GM10266 (cell line): ENCODE data around the gene POU5F2.

Experiments
- DNase-seq: peaks from one replicate; pipeline ENCODE4 v3.0.0; 2012; ENCODE audit errors: extremely low spot score
- TF ChIP-seq, protein P1 (sequence below): IDR thresholded peaks from 2 replicates; pipeline ENCODE4 v1.5.1; 2012; ENCODE audit warnings: mild to moderate bottlenecking, low read depth; ENCODE audit not compliant: control insufficient read depth, insufficient read depth; ENCODE audit errors: missing control alignments

POU5F2 gene

GRCh38 chr5:93717162-93717561 lies 24.2 kb downstream of the POU5F2 start:
- no peak for DNase-seq
- TF ChIP-seq, protein P1, sequence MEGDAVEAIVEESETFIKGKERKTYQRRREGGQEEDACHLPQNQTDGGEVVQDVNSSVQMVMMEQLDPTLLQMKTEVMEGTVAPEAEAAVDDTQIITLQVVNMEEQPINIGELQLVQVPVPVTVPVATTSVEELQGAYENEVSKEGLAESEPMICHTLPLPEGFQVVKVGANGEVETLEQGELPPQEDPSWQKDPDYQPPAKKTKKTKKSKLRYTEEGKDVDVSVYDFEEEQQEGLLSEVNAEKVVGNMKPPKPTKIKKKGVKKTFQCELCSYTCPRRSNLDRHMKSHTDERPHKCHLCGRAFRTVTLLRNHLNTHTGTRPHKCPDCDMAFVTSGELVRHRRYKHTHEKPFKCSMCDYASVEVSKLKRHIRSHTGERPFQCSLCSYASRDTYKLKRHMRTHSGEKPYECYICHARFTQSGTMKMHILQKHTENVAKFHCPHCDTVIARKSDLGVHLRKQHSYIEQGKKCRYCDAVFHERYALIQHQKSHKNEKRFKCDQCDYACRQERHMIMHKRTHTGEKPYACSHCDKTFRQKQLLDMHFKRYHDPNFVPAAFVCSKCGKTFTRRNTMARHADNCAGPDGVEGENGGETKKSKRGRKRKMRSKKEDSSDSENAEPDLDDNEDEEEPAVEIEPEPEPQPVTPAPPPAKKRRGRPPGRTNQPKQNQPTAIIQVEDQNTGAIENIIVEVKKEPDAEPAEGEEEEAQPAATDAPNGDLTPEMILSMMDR = no peak

DNA sequence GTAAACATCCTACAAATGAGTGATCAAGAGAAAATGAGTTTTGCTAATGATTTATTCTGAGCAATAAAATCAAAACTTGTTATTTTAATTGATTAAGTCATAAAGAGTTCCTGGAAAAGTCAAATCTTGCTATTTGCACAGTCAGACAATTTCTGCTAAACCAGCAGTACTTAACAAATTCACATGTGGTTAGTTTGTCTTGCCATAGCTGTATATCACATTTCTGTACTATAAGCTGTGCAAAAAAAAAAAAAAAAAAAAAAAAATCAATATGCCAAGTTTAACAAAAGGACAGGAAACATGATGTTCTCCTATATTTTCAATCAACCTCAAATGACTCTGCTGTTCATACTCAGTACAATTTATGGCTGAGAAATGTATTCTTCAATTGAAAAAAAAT lies 24.9 kb downstream of the POU5F2 start:
- DNase-seq = no peak
- TF ChIP-seq, protein P1 = no peak

DNA sequence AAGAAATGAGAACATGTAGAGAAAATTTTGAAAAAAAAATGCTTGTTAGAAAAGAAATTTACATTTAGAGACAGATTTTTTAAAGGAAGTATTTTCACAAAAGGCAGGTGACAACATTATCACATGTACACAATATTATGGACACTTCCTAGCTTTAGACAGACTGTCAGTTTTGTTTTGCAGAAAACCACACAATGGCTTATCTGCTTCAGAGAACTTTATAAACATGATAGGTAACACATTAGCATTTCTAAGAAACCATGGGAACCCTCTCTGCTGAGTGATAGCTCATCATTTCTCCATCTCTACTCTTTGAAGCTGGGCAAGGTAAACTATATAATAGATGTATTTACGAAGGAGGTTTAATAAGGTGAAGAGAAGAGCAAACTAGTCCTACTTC lies 25.6 kb downstream of the POU5F2 start:
- TF ChIP-seq, protein P1 = no peak
- no peak for DNase-seq

GRCh38 chr5:93715327-93715726 lies 26.1 kb downstream of the POU5F2 start:
- TF ChIP-seq, protein P1 = no peak
- DNase-seq = no peak

- DNase-seq = no peak
These were observed 33.0 kb downstream of the POU5F2 start for GRCh38 chr5:93708442-93708841.

GRCh38 chr5:93705896-93706295 lies 35.5 kb downstream of the POU5F2 start:
- DNase-seq = no peak
- TF ChIP-seq, protein P1 = no peak

More at GRCh38 chr5:93708442-93708841, 33.0 kb downstream of the POU5F2 start:
- TF ChIP-seq, protein P1 = no peak

- no peak for DNase-seq
- TF ChIP-seq, protein P1 = no peak
These were observed 36.4 kb downstream of the POU5F2 start for GRCh38 chr5:93704996-93705395.
